PC-3 (cell line): ENCODE measurements around the gene ZNF385C. TPM values are rescaled to one million over a fixed set of nuclear protein-coding genes. Genes with fewer than 3 reads are reported as not detected.

Source experiments
- ATAC-seq: fragments of 200-7000 bp; cut with Tn5 transposase; 2 replicates; pipeline ENCODE4 v1.9.1; 2020; ENCODE audit warnings: mild to moderate bottlenecking, moderate library complexity
- BruUV-seq: library from RNA; stranded (reverse); fragments of 400-500 nt; replicated peaks from 2 replicates; lab custom pipeline; 2021; lab: Mats Ljungman, UMichigan
- CTCF ChIA-PET: fragments of 300-600 bp; sonication (Branson Sonifier 250); formaldehyde crosslinking; loops from one replicate; lab custom pipeline; 2022; ENCODE audit warnings: antibody characterized with exemption; lab: Charles Lee
- POLR2A ChIA-PET: fragments of 300-600 bp; sonication (Branson Sonifier 250); formaldehyde crosslinking; loops from one replicate; lab custom pipeline; 2022; ENCODE audit warnings: antibody characterized with exemption; ENCODE audit not compliant: unreplicated experiment; lab: Charles Lee
- DNase-seq: peaks from one replicate; pipeline ENCODE4 v3.0.0-alpha.2; 2015
- H2AFZ ChIP-seq: fragments of 300-600 bp; sonication (generic); 2 replicates; pipeline ENCODE4 v1.6.0; 2016; ENCODE audit warnings: antibody characterized with exemption, low read length
- H3F3A ChIP-seq: fragments of 300-600 bp; sonication (generic); one replicate; pipeline ENCODE4 v1.6.0; 2017; ENCODE audit warnings: antibody characterized with exemption, low read length, control low read depth, mild to moderate bottlenecking; ENCODE audit not compliant: unreplicated experiment
- H3K27ac ChIP-seq: fragments of 300-600 bp; sonication (generic); 2 replicates; pipeline ENCODE4 v1.5.1; 2016; ENCODE audit warnings: mild to moderate bottlenecking, low read length
- H3K27me3 ChIP-seq: fragments of 300-600 bp; sonication (generic); 2 replicates; pipeline ENCODE4 v1.6.1; 2016; ENCODE audit warnings: low read length, mixed read lengths
- H3K36me3 ChIP-seq: fragments of 300-600 bp; sonication (generic); 2 replicates; pipeline ENCODE4 v1.6.1; 2016; ENCODE audit warnings: low read depth, mixed run types, low read length, mixed read lengths
- H3K4me1 ChIP-seq: fragments of 300-600 bp; sonication (generic); 2 replicates; pipeline ENCODE4 v1.5.1; 2016; ENCODE audit warnings: low read length; ENCODE audit not compliant: insufficient read depth
- H3K4me2 ChIP-seq: fragments of 300-600 bp; sonication (generic); 2 replicates; pipeline ENCODE4 v1.6.0; 2016; ENCODE audit warnings: low read length
- H3K4me3 ChIP-seq: fragments of 300-600 bp; sonication (generic); 2 replicates; pipeline ENCODE4 v1.5.1; 2016; ENCODE audit warnings: mild to moderate bottlenecking, low read length, mixed read lengths
- H3K79me2 ChIP-seq: fragments of 300-600 bp; sonication (generic); 2 replicates; pipeline ENCODE4 v1.6.1; 2017; ENCODE audit warnings: low read length, mixed read lengths
- H3K9ac ChIP-seq: fragments of 300-600 bp; sonication (generic); 2 replicates; pipeline ENCODE4 v1.6.0; 2016; ENCODE audit warnings: mild to moderate bottlenecking, low read length
- H3K9me2 ChIP-seq: fragments of 300-600 bp; sonication (generic); replicated peaks from 2 replicates; pipeline ENCODE4 v1.6.1; 2016; ENCODE audit warnings: mixed run types, low read length, mixed read lengths
- H3K9me3 ChIP-seq: fragments of 300-600 bp; sonication (generic); 2 replicates; pipeline ENCODE4 v1.6.1; 2016; ENCODE audit warnings: low read length, mixed read lengths
- H4K20me1 ChIP-seq: fragments of 300-600 bp; sonication (generic); 2 replicates; pipeline ENCODE4 v1.6.1; 2016; ENCODE audit warnings: low read length, mixed read lengths
- EZH2 ChIP-seq: fragments of 300-600 bp; sonication (generic); IDR thresholded peaks from one replicate; pipeline ENCODE4 v1.6.1; 2017; ENCODE audit warnings: antibody characterized with exemption, mild to moderate bottlenecking, low read length; ENCODE audit not compliant: unreplicated experiment
- EZH2phosphoT487 ChIP-seq: fragments of 300-600 bp; sonication (generic); IDR thresholded peaks from 2 replicates; pipeline ENCODE4 v1.6.1; 2018; ENCODE audit warnings: mild to moderate bottlenecking, antibody characterized with exemption, low read length, borderline replicate concordance
- intact Hi-C: fragments of 100-400 bp; cut with micrococcal nuclease; formaldehyde crosslinking; loops from 2 replicates; pipeline ENCODE4 v1.9.0; 2023
- total RNA-seq: library from RNA; depleted of rRNA; stranded (reverse); fragments of >200 nt; gene quantifications from 2 replicates; pipeline ENCODE4 v1.2.3, GENCODE V29; 2014
- TF ChIP-seq, protein P1 (sequence below): fragments of 300-600 bp; sonication (generic); conservative IDR thresholded peaks from 2 replicates; pipeline ENCODE4 v1.5.1; 2017; ENCODE audit warnings: antibody characterized with exemption, low read depth, mild to moderate bottlenecking, low read length

The ZNF385C gene
- total RNA-seq, 1 experiment from 2014 or later: 0.04 TPM

DNA sequence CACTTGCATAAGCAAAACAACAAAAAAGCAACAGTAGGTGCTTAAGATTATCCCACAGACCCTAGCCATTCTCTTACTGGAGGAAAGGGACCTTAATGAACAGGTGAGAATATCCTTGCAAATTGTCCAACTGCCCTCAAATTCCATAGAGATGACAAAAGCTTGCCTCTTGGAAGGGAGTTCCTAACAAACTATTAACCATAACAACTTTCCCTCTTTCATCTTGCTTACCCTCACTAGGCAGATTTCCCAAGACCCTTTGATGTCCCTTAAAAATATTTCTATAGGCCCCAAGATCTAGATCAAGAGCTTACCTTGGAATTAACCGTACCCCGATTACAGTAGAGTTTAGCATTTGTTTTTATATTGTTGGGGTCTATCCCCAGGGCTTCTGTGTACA lies 109.9 kb downstream of the ZNF385C start:
- no peaks in the 10 kb centered on the region for H3K9me3 ChIP-seq
- CTCF ChIA-PET: no interaction called here
- peaks cover 13% of the 10 kb centered on the region for H3K4me1 ChIP-seq
- H3K27me3 ChIP-seq: no peaks in the 10 kb centered on the region
- DNase-seq (no peak), ATAC-seq (no peak)
- H2AFZ ChIP-seq: no peak overlapping the region
- no peaks in the 10 kb centered on the region for H3K9me2 ChIP-seq
- H3K4me3 ChIP-seq: no peak overlapping the region
- no peak for TF ChIP-seq EZH2phosphoT487
- TF ChIP-seq EZH2: no peak
- TF ChIP-seq, protein P1, sequence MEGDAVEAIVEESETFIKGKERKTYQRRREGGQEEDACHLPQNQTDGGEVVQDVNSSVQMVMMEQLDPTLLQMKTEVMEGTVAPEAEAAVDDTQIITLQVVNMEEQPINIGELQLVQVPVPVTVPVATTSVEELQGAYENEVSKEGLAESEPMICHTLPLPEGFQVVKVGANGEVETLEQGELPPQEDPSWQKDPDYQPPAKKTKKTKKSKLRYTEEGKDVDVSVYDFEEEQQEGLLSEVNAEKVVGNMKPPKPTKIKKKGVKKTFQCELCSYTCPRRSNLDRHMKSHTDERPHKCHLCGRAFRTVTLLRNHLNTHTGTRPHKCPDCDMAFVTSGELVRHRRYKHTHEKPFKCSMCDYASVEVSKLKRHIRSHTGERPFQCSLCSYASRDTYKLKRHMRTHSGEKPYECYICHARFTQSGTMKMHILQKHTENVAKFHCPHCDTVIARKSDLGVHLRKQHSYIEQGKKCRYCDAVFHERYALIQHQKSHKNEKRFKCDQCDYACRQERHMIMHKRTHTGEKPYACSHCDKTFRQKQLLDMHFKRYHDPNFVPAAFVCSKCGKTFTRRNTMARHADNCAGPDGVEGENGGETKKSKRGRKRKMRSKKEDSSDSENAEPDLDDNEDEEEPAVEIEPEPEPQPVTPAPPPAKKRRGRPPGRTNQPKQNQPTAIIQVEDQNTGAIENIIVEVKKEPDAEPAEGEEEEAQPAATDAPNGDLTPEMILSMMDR: no peak
- no peak overlapping the region for H3K27ac ChIP-seq
- intact Hi-C loops: no loop called here
- POLR2A ChIA-PET: no interaction called here
- H3K36me3 ChIP-seq: peaks cover 61% of the 10 kb centered on the region
- H3F3A ChIP-seq: peaks cover 3% of the 10 kb centered on the region
- no peaks in the 10 kb centered on the region for H3K79me2 ChIP-seq
- BruUV-seq: no TSS peak
- no peaks in the 10 kb centered on the region; the same call in 1 of the 2 replicates for H4K20me1 ChIP-seq
- no peak overlapping the region for H3K9ac ChIP-seq
- H3K4me2 ChIP-seq: no peak overlapping the region

DNA sequence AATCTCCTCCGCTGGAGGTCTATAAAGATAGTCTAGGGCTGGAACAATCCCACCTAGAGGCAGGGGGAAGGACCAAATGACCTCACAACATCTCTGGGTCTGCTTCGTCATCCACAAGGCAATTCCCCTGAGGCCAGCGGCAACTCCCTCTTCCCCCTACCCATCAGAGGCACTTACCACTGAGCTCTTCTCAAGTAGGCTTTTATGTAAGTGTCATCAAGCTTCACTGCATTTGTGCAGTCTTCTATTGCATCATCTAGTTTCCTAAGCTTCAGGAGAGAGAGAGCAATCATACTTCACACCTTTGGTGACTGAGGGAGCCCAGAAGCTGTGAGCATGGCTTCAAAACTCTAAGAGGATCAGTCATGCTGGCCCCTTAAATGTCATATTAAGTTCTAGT lies 110.6 kb downstream of the ZNF385C start:
- ATAC-seq (no peak), DNase-seq (no peak)
- Histone ChIP-seq H3K9ac (no peak overlapping the region), H3K27ac (no peak overlapping the region), H3K9me2 (no peaks in the 10 kb centered on the region), H3K4me1 (peaks cover 13% of the 10 kb centered on the region), H3K27me3 (no peaks in the 10 kb centered on the region), H4K20me1 (no peaks in the 10 kb centered on the region; the same call in 1 of the 2 replicates), H2AFZ (no peak overlapping the region), H3K36me3 (peaks cover 60% of the 10 kb centered on the region), H3K9me3 (no peaks in the 10 kb centered on the region), H3F3A (peaks cover 3% of the 10 kb centered on the region), H3K4me2 (no peak overlapping the region), H3K79me2 (no peaks in the 10 kb centered on the region), H3K4me3 (no peak overlapping the region)
- intact Hi-C loops: no loop called here
- ChIA-PET POLR2A (no interaction called here), CTCF (no interaction called here)
- TF ChIP-seq, protein P1: no peak
- no peak for TF ChIP-seq EZH2phosphoT487
- no peak for TF ChIP-seq EZH2
- no TSS peak for BruUV-seq

DNA sequence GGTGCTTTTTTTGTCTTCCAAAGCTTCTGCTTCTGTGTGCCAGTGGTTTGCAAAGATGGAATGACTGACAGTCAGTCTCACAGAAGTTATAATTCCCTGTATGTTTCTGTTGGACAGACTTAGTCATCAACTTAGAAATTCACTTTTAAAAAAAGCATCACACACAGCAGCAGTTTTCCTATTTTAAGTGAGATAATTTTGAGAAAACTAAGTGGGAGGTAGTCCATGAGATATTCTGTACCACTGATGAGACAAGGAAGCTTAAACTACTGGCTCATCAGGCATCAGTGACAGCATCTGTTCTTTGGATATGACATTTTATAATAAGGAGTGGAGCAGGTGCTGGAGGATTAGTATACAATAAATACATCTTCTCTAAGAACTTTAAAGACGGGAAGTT lies 111.6 kb downstream of the ZNF385C start:
- no peaks in the 10 kb centered on the region for H3K27me3 ChIP-seq
- no peak overlapping the region for H3K4me2 ChIP-seq
- ATAC-seq (no peak), DNase-seq (no peak)
- H4K20me1 ChIP-seq: no peaks in the 10 kb centered on the region; the same call in 1 of the 2 replicates
- H3K9ac ChIP-seq: no peak overlapping the region
- H3K9me2 ChIP-seq: no peaks in the 10 kb centered on the region
- H3K9me3 ChIP-seq: no peaks in the 10 kb centered on the region
- H3K4me1 ChIP-seq: peaks cover 13% of the 10 kb centered on the region
- H2AFZ ChIP-seq: no peak overlapping the region
- BruUV-seq: no TSS peak
- intact Hi-C loops: no loop called here
- H3K27ac ChIP-seq: no peak overlapping the region
- peaks cover 62% of the 10 kb centered on the region for H3K36me3 ChIP-seq
- POLR2A ChIA-PET: no interaction called here
- CTCF ChIA-PET: no interaction called here
- no peaks in the 10 kb centered on the region for H3K79me2 ChIP-seq
- TF ChIP-seq EZH2 (no peak), EZH2phosphoT487 (no peak)
- TF ChIP-seq, protein P1: no peak
- no peak overlapping the region for H3K4me3 ChIP-seq
- peaks cover 3% of the 10 kb centered on the region for H3F3A ChIP-seq
